Measurements from ENCODE around the gene PFDN4. TPM values are rescaled to one million over a fixed set of nuclear protein-coding genes. Genes with fewer than 3 reads are reported as not detected.

PFDN4 gene
- total RNA-seq (75.5 and 92.9 TPM in 2 replicates), polyA plus RNA-seq (56.9 and 72.0 TPM in 2 replicates)

DNA sequence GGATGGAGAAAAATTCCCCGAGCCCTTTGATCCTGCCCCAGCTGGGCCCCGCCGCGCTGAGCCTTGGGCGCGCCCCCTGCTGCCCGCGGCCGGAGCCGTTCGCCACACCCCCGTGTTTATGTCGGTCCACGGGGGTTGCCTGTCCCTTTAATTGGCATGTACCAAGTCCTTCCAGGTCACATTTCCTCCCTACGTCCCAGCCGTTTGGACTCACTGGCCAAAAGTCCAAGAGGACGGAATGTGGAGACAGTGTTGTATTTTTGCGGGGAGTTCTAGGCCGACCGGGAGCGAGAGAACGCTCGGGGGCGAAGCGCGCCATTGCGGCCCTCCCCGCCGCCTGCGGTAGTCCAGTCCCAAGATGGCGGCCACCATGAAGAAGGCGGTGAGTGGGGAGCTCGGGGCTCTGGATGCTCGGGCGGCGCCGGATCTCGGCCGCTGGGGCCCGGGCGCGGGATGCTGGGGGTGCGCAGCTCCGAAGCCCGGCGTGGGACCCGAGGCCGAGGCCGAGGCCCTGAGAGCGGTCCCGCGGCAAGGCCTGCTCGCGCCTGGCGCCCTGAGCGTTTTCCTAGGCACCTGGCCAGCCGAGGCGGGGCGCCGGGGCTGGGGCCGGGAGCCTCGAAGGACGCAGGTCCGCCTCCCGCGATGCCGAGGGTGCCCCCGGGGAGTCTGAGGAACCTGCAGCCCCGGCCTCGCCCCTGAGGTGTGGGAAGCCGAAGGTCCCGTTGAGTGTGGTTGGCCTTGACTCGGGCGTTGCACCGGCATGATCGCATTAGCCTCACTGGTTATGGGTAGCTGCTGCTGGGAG lies at the start of gene PFDN4:
Gene PFDN4, plus strand, starts transcription at position 345 of the 805 bp plus-strand sequence. Its CDS starts 14 bp downstream, at position 359.
- peaks cover 10% of the 10 kb centered on the region for H3K4me1 ChIP-seq (ENCODE audit: low read depth)
- H3K9me3 ChIP-seq (ENCODE audit: low read depth) = no peaks in the 10 kb centered on the region
- H3K4me3 ChIP-seq = peak within 1 kb of the TSS; percentile 92
- peak; percentile 88 to 92 for DNase-seq (ENCODE audit: low read depth in 1 of 2, low spot score in 1 of 2)
- TF ChIP-seq CTCF (IDR thresholded peaks at IDR 0.05; ENCODE audit: low read depth, low read length) = peak; percentile 94
- peak within 1 kb of the TSS; percentile 100 for H3K27ac ChIP-seq
- no peaks in the 10 kb centered on the region for H3K36me3 ChIP-seq
- H3K27me3 ChIP-seq = no peaks in the 10 kb centered on the region

GRCh38 chr20:54158226-54158625 lies 49.7 kb upstream of the PFDN4 start:
- no peak for DNase-seq (ENCODE audit: low read depth in 1 of 2, low spot score in 1 of 2)
- H3K4me1 ChIP-seq (ENCODE audit: low read depth) = peaks cover 3% of the 10 kb centered on the region
- H3K9me3 ChIP-seq (ENCODE audit: low read depth) = no peaks in the 10 kb centered on the region
- no peaks in the 10 kb centered on the region for H3K27me3 ChIP-seq
- no peak for TF ChIP-seq CTCF (IDR thresholded peaks at IDR 0.05; ENCODE audit: low read depth, low read length)
- H3K36me3 ChIP-seq = no peaks in the 10 kb centered on the region
- no peak overlapping the region for H3K27ac ChIP-seq
- H3K4me3 ChIP-seq = no peak overlapping the region

GRCh38 chr20:54158856-54159418 lies 49.0 kb upstream of the PFDN4 start:
- Histone ChIP-seq H3K27ac (no peak overlapping the region), H3K9me3 (ENCODE audit: low read depth) (no peaks in the 10 kb centered on the region), H3K4me1 (ENCODE audit: low read depth) (peaks cover 3% of the 10 kb centered on the region), H3K4me3 (no peak overlapping the region), H3K36me3 (no peaks in the 10 kb centered on the region), H3K27me3 (no peaks in the 10 kb centered on the region)
- no peak for TF ChIP-seq CTCF (IDR thresholded peaks at IDR 0.05; ENCODE audit: low read depth, low read length)
- DNase-seq (ENCODE audit: low read depth in 1 of 2, low spot score in 1 of 2) = no peak

GRCh38 chr20:54160065-54161007 lies 47.6 kb upstream of the PFDN4 start:
- Histone ChIP-seq H3K27me3 (no peaks in the 10 kb centered on the region), H3K36me3 (no peaks in the 10 kb centered on the region), H3K4me3 (no peak overlapping the region), H3K9me3 (ENCODE audit: low read depth) (no peaks in the 10 kb centered on the region), H3K27ac (no peak overlapping the region), H3K4me1 (ENCODE audit: low read depth) (no peaks in the 10 kb centered on the region)
- no peak for DNase-seq (ENCODE audit: low read depth in 1 of 2, low spot score in 1 of 2)
- TF ChIP-seq CTCF (IDR thresholded peaks at IDR 0.05; ENCODE audit: low read depth, low read length) = no peak

GRCh38 chr20:54161008-54161820 lies 46.7 kb upstream of the PFDN4 start:
- no peak for TF ChIP-seq CTCF (IDR thresholded peaks at IDR 0.05; ENCODE audit: low read depth, low read length)
- no peak for DNase-seq (ENCODE audit: low read depth in 1 of 2, low spot score in 1 of 2)
- Histone ChIP-seq H3K9me3 (ENCODE audit: low read depth) (no peaks in the 10 kb centered on the region), H3K4me1 (ENCODE audit: low read depth) (no peaks in the 10 kb centered on the region), H3K27ac (no peak overlapping the region), H3K27me3 (no peaks in the 10 kb centered on the region), H3K4me3 (no peak overlapping the region), H3K36me3 (no peaks in the 10 kb centered on the region)
